Ectodermal cell (in vitro differentiated cells): ENCODE measurements around the gene PLVAP.
A peak's percentile ranks its signal among the peaks of the same experiment; 100 is the strongest.

ENCODE experiments used
- H3K27ac ChIP-seq: 2 replicates; pipeline ENCODE4 v1.7.0; 2013; ENCODE audit warnings: mild to moderate bottlenecking, low read depth, low read length; ENCODE audit not compliant: insufficient read depth, poor library complexity, severe bottlenecking
- H3K27me3 ChIP-seq: 2 replicates; pipeline ENCODE4 v1.7.0; 2013; ENCODE audit warnings: mild to moderate bottlenecking, low read length; ENCODE audit not compliant: insufficient read depth, control insufficient read depth, poor library complexity, severe bottlenecking
- H3K36me3 ChIP-seq: one replicate; pipeline ENCODE4 v1.7.0; 2013; ENCODE audit warnings: low read length; ENCODE audit not compliant: control insufficient read depth, insufficient read depth
- H3K4me1 ChIP-seq: one replicate; pipeline ENCODE4 v1.7.0; 2013; ENCODE audit warnings: low read length; ENCODE audit not compliant: control insufficient read depth, insufficient read depth
- H3K4me3 ChIP-seq: 2 replicates; pipeline ENCODE4 v1.7.0; 2013; ENCODE audit warnings: low read depth, low read length, control low read depth; ENCODE audit not compliant: insufficient read depth
- H3K9me3 ChIP-seq: 2 replicates; pipeline ENCODE4 v1.7.0; 2013; ENCODE audit warnings: mild to moderate bottlenecking, low read length, moderate library complexity; ENCODE audit not compliant: control insufficient read depth
- WGBS, 2 experiments: methylation state at CpG; one replicate each; pipeline ENCODE4 v1.1.7; 2013; ENCODE audit warnings: missing lambda C conversion rate in 2 of 2; 5-methylcytosine and 5-hydroxymethylcytosine counted together

The PLVAP gene

GRCh38 chr19:17327068-17327653 is 50.0 kb downstream of the PLVAP start:
- peaks cover 12% of the 10 kb centered on the region for H3K27me3 ChIP-seq
- no peaks in the 10 kb centered on the region for H3K9me3 ChIP-seq
- WGBS, 2 experiments = 69 to 70% methylated on average over 27 of the region's 27 CpGs
- H3K4me1 ChIP-seq = peaks cover 9% of the 10 kb centered on the region
- H3K4me3 ChIP-seq = peak overlapping the region; percentile 47
- H3K27ac ChIP-seq = peak overlapping the region; percentile 27
- peaks cover 4% of the 10 kb centered on the region for H3K36me3 ChIP-seq

DNA sequence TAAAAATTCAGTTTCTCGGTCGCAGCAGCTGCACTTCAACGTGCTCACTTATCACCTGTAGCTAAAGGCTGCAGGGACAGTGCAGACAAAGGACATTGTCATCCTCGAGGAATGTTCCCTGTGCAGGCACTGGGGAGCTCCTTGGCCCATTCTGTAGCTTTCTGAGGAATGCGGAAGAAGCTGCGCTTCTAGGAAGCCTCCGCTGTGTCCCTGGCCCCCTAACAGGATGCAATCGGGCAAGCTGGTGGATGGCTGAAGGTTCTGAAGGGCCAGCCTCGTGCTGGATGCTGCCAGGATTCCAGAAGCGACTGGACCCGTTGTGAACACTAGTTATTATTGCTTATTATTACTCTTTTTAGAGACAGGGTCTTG is 50.6 kb downstream of the PLVAP start:
- WGBS, 2 experiments = 81 to 83% methylated on average over 11 of the region's 11 CpGs
- no peak overlapping the region for H3K4me3 ChIP-seq
- H3K4me1 ChIP-seq = peaks cover 9% of the 10 kb centered on the region
- H3K36me3 ChIP-seq = peaks cover 4% of the 10 kb centered on the region
- peaks cover 12% of the 10 kb centered on the region for H3K27me3 ChIP-seq
- H3K27ac ChIP-seq = no peak overlapping the region
- H3K9me3 ChIP-seq = no peaks in the 10 kb centered on the region

DNA sequence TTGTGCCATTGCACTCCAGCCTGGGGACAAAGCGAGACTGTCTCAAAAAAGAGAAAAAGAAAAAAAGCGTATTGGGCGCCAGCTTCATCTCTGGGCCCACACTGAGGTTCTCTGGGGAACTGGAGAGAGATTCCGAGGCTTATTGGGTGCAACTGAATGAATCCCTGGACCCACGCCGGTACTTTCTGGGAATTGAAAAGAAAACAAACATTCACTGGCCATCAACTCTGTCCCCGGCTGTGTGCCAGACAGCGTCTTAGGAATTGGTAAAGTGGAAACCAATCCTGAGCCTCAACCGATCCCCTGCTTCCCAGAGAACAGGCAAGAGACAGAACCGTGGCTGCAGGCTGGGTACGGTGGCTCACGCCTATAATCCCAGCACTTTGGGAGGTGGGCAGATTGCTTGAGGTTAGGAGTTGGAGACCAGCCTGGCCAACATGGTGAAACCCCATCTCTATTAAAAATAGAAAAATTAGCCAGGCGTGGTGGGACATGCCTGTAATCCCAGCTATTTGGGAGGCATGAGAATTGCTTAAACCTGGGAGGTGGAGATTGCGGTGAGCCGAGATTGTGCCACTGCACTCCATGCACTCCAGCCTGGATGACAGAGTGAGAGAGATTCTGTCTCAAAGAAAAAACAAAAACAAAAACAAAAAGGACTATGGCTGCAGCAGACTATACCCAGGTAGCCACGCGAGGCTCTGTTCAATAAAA is 51.1 kb downstream of the PLVAP start:
- H3K27me3 ChIP-seq = peaks cover 12% of the 10 kb centered on the region
- no peak overlapping the region for H3K4me3 ChIP-seq
- no peaks in the 10 kb centered on the region for H3K9me3 ChIP-seq
- WGBS, 2 experiments = 94 to 97% methylated on average over 17 of the region's 17 CpGs
- H3K36me3 ChIP-seq = peaks cover 4% of the 10 kb centered on the region
- H3K4me1 ChIP-seq = peaks cover 9% of the 10 kb centered on the region
- H3K27ac ChIP-seq = no peak overlapping the region

DNA sequence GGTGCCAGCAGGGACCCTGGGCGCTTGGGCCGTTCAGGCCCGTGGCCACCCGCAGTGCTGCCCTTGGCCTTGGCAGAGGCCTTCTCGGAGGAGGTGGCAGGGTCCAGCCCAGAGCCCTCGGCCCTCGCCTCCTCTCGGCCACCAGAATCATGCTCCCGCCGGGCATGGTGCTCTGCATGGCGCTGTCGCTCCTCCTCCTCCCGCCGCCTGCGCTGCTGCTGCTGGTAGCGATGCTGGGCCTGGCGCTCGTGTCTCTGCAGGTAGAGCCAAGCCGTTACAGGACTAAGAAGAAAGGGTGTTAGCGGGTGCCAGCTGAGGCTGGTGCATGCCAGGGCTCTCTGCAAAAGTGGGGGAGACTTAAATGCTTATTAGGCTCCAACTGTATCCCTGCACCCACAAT is 52.0 kb downstream of the PLVAP start:
- Histone ChIP-seq H3K4me3 (no peak overlapping the region), H3K36me3 (peaks cover 4% of the 10 kb centered on the region), H3K4me1 (peaks cover 9% of the 10 kb centered on the region), H3K27ac (no peak overlapping the region), H3K9me3 (no peaks in the 10 kb centered on the region), H3K27me3 (peaks cover 12% of the 10 kb centered on the region)
- WGBS, 2 experiments = 95 to 96% methylated on average over 20 of the region's 20 CpGs

DNA sequence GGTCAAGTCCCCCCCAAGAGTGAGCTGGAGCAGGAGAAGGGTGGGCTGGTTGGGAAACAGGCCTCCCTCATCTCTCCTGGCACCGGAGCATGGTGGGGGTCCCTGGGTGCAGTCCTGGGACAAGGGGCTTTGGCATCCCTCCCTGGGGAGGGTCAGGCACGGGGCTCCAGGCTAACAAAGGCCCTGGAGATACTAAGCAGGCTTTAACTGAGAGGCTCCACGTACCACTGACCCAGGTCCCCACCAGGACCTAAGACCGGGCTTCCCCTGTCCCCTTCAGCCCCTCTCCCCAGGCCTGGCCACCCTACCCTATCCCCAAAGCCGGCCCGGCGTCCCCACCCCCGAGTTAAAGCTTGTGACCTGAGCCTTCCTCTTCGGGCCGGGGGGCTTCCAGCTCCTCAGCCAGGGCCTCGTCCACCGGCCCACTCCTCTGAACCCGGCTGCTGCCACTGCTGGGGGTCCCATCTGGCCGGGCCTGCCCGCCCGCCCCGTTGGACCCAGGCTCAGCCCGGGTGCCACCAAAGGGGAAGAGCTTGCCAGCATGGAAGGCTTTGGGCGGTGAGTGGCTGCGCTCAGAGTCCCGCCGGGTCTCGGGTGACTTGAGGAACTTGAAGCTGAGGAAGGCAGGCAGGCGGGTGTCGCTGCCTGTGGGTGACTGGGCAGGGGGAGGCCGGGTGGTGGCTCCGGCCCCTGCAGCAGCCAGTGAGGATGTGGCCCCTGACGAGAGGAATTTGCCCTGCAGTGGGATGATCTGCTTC is 52.6 kb downstream of the PLVAP start:
- Histone ChIP-seq H3K27me3 (peaks cover 10% of the 10 kb centered on the region), H3K27ac (no peak overlapping the region), H3K4me1 (peaks cover 9% of the 10 kb centered on the region), H3K4me3 (no peak overlapping the region), H3K9me3 (no peaks in the 10 kb centered on the region), H3K36me3 (peaks cover 5% of the 10 kb centered on the region)
- WGBS, 2 experiments = 95% methylated on average over 28 of the region's 28 CpGs

DNA sequence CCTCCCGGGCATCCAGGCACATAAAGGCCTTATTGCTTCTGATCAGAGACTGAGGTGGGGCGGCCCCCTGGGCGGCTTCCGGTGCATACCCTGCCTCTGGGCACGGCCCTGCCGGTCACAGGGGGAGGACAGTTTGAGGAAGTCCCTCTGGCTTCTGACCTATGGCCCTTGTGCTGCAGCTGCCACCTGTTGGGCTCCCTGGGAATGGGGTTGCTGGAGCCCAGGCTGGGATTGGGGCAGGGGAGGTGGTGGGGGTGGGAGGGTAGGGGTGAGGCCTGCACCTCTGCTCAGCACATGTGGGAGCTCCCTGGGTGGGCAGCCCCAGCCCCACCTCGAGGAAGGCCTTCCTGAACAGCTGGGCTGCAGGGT is 53.2 kb downstream of the PLVAP start:
- Histone ChIP-seq H3K27me3 (peaks cover 4% of the 10 kb centered on the region), H3K4me1 (peaks cover 9% of the 10 kb centered on the region), H3K4me3 (no peak overlapping the region), H3K36me3 (peaks cover 8% of the 10 kb centered on the region), H3K9me3 (no peaks in the 10 kb centered on the region), H3K27ac (no peak overlapping the region)
- 88 to 97% methylated on average over 7 of the region's 7 CpGs for WGBS, 2 experiments

- Histone ChIP-seq H3K4me1 (peaks cover 9% of the 10 kb centered on the region), H3K27ac (no peak overlapping the region), H3K36me3 (peaks cover 8% of the 10 kb centered on the region), H3K27me3 (no peaks in the 10 kb centered on the region), H3K4me3 (no peak overlapping the region), H3K9me3 (no peaks in the 10 kb centered on the region)
- WGBS, 2 experiments = 94% methylated on average over 56 of the region's 56 CpGs
Measured at GRCh38 chr19:17323300-17323963, 53.7 kb downstream of the PLVAP start.

DNA sequence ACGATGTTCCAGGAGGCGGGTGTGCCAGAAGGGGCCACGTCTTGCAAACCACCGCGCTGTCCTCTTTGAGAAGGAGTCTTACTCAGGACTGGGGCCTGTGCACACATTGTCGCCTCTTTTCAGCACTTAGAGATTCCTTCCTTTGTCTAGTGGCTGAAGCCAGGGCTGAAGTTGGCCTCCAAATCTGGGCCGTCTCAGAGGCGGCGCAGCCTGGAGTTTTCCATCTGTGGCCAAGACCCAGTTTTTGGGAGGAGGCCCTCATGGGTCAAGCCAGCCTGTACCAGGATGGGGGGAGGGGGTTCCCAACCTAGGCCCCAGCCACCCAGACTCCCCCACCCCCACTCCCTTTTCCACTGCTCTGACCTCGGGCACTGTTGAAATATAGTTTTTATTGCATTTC is 54.3 kb downstream of the PLVAP start:
- 93% methylated on average over 9 of the region's 10 CpGs for WGBS, 2 experiments
- Histone ChIP-seq H3K9me3 (no peaks in the 10 kb centered on the region), H3K27ac (no peak overlapping the region), H3K27me3 (no peaks in the 10 kb centered on the region), H3K36me3 (peaks cover 8% of the 10 kb centered on the region), H3K4me3 (no peak overlapping the region), H3K4me1 (peaks cover 9% of the 10 kb centered on the region)

GRCh38 chr19:17321655-17322489 is 55.3 kb downstream of the PLVAP start:
- H3K4me1 ChIP-seq = peaks cover 4% of the 10 kb centered on the region
- peak overlapping the region; percentile 16 for H3K27ac ChIP-seq
- H3K36me3 ChIP-seq = peaks cover 8% of the 10 kb centered on the region
- H3K27me3 ChIP-seq = no peaks in the 10 kb centered on the region
- 94% methylated on average over 19 of the region's 19 CpGs for WGBS, 2 experiments
- H3K9me3 ChIP-seq = no peaks in the 10 kb centered on the region
- no peak overlapping the region for H3K4me3 ChIP-seq
